COR-L47 (cell line): ENCODE measurements around the gene EXOC4.

Experiments
- DNase-seq: peaks from one replicate; lab custom pipeline; 2025; lab: John Stamatoyannopoulos, UW

EXOC4 gene

DNA sequence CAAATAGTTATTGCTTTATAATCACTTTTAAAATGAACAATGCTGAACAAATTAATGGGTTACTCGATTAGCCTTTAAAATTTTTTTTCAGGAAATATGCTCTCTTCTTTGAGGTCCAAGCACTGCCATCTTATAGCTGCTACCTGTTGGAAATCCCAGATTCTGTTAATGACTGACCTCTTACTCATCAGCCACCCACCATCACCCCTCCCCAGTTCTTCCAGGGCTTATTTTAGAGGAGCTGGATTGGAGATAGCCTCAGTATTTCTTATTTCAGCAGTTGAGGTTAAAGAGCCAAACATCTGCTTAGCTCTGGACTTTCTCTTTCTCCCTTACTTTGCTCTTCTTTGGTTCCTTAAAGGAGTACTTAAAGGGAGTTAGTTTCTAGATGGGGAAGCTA is 420.0 kb downstream of the EXOC4 start:
- DNase-seq, result no peak

DNA sequence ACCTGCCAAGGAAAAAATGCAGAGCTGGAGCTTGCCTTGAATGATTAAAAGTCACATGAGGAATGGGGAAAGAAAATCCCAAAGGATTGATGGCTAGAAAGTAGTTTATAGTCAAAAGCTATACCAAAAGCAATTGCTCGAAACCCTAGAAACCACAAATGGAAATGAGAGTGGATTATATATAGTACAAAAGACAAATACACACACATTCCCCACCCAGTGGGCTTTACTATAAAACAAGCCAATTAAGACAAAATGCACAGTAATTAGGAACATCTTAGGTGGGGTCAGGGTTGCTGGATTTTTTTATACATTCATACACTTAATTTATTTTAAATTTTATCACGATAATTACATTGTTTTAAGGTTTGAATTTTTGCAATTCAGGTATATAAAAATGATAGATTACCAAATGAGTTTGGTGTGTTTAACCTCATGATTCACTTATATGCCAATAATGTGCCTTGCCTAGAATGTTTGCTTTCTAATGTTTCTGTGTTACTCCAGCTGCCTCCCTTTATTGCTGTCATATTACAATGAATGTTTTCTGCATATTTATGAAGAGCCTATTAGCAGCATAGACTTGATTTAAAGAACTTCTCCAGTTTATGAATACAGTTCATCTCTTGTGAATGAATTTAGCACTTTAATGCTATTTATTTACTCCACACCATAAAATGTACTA is 421.3 kb downstream of the EXOC4 start:
- DNase-seq, result peak; percentile 17

GRCh38 chr7:133675510-133676218 is 422.8 kb downstream of the EXOC4 start:
- no peak for DNase-seq

- DNase-seq, result no peak
These were observed 424.0 kb downstream of the EXOC4 start for GRCh38 chr7:133676805-133677370.

DNA sequence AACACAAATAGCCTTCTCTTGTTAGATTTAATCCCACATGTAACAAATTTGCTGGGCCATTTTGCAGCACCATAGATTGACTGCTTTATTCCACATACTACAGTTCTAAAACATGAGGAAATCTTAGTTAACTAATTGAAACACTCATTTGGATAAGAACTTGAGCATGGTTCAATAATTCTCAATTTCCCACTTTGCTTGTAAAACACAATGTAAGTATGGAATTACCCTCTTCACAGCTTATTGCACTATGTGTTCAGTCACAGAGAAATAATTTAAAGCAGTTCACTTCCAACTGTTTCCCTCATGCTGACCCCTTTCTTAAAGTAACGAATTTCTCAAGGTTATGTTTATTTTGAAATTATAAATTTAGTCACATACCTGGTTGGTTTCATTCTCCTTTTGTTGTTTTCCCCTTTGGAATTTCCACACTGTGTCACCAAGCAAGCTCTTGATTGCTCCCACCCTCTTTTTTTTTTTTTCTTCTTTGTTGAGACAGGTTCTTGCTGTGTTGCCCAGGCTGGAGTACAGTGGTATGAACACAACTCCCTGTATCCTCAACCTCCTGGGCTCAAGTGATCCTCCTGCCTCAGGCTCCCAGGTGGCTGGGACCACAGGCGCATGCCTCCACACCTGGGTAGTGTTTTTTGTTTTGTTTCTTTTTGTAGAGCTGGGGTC is 425.4 kb downstream of the EXOC4 start:
- DNase-seq, result no peak

- DNase-seq, result no peak
These were observed 427.1 kb downstream of the EXOC4 start for GRCh38 chr7:133679977-133680376.

GRCh38 chr7:133681529-133681928 is 428.7 kb downstream of the EXOC4 start:
- no peak for DNase-seq

DNA sequence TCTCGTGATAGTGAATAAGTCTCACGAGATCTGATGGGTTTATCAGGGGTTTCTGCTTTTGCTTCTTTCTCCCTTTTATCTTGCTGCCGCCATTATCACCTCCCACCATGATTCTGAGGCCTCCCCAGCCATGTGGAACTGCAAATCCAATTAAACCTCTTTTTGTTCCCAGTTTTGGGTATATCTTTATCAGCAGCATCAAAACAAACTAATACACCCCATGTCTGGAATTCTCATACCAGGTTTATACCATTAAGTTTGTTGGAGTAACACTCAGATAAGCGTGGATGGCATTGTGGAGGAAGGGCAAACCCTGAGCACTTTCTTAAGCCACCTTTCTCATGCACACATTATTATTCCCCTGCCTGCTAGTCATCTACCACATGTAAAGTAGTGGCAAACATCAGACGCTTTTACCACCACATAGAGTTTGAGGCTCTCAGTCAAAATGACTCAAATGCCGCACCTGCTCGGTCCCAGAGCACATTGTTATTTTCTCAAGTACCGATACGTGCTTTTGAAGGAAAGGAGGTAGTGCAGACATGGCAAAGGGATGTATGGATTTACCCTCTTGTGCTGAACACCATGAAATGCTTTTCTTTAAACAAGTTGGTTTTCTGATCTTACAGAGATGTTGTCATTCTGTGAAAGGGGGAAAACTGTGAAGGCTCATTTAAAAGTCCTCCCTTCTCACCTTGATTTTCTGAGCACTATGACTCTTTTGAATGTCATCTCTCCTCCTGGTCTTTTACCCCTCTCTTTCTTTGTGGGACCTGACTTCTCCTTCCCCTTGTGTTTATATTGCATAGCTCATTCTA is 429.7 kb downstream of the EXOC4 start:
- DNase-seq, result no peak

GRCh38 chr7:133683182-133683454 is 430.2 kb downstream of the EXOC4 start:
- no peak for DNase-seq

DNA sequence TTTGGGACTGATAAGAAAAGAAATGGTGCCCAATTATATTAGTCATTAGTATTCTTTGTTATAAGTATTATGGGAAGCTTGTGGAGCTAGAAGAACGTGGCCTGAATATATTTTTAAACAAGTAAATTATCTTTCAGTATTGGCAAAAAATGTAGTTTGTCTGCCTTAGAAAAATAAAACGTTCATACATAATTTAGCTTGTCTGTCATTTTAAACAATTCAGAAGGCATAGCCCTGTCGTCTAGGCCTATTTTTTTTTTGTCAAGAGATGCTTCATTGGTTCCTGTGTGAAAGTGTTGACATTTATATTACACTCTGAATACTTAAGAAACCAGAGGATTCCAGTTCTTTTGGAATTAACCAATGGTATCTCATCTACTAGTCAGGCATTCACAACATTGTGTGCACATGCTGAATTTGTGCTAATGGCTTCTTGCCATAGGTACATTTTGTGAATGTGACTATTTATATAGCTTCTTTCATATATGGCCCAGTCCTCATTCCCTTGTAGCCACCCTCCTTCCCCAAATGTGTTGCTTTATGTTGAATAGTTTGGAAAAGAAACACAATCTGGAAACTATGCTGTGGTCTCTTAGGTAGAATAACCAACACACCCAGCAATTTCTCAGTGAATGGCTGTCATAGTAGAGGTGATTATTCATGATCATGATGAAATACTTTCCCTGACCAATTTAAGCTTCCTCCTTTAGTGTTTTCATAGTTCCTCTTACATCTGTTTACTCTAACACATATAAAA is 435.8 kb downstream of the EXOC4 start:
- DNase-seq, result no peak

GRCh38 chr7:133690740-133691139 is 437.9 kb downstream of the EXOC4 start:
- no peak for DNase-seq

DNA sequence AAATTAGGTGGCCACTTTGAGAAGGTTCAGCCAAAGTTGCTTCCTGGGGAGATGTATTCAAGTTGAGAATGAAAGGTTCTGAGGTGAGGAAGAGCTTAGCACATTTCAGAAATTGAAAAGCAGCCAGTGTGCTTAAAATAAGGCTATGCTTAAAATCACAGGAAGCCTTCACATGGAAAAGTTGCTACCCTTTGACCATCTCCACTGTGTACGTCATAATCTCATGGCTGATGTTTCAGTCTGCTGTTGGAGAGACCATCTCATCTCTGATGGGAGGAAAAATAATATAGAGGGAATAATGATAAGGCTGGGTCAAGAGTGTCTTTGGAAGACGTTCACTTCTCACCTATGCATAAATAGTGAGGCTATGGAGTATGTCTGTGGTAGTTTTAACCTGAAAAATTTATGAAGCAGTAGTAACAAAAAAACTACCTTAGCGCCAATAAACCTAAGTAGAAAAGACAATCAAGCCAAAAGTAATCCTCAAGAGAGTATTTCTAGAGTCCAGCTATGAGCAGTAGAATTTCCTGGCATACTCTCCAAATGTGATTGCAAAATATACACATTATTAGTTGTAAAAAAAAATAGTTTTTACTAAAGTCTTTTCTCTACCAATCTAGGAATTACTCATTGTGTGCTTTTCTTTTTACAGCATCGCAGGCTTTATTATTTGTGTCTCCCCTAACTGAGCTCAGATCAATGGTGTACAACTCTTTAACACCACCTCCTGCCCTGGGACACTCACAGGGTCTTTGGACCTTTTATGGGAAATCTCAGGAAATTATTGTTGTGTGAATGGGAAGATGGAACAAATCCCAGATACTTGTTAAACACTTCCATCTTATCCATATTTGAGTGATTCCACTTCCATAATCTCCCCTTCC is 439.1 kb downstream of the EXOC4 start:
- DNase-seq, result no peak

DNA sequence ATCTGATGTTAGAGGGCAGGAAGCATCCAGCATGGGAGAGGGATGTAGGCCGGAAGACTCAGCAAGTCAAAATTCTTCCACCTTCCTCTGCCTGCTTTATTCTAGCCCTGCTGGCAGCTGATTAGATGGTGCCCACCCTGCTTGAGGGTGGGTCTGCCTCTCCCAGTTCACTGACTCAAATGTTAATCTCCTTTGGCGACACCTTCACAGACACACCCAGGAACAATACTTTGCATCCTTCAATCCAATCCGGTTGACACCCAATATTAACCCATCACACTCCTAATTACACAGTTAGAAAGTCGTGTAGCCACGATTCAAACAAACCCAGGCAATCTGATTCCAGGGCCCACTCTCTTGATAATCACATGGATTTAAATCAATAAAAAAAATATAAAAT is 440.4 kb downstream of the EXOC4 start:
- DNase-seq, result no peak

DNA sequence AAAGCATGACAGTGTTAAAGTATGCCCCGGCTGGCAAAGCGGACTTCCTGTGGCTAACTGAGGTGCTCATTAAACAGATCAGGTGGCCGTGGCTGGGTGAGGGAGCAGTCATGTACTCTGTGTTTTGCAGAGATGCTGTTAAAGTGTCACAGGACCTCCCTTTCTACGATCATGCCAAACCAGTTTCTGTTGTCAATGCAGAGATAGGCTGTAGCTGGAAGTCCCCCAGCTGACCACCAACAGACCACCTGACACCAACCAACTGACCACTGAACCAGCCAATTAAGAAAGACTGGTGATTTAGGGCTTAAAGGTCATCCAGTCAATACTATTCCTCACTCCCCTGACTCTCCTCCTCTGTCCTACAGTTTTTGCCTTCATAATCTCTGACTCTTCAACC is 443.2 kb downstream of the EXOC4 start:
- DNase-seq, result no peak

GRCh38 chr7:133697585-133697984 is 444.7 kb downstream of the EXOC4 start:
- DNase-seq, result no peak

- no peak for DNase-seq
These were observed 445.2 kb downstream of the EXOC4 start for GRCh38 chr7:133698127-133698526.

DNA sequence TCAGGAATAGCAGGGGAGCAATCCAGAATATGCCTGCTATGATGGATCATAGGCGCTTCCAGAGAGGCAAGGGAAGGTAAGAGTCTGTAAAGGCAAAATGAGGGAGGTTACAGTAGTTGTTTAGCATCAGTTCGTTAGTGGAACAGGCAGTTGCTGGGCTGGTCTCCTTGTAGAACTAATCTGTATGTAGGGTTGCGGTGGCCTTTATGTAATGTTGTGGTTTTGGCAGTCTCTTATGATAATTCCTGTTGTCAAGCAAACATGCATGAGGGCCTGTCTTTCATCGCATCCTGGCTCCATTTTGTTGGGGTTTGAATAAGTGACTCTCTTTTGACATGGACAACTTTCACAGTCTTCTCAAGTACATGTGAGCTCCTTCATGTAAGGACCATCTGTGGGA is 446.5 kb downstream of the EXOC4 start:
- no peak for DNase-seq

DNA sequence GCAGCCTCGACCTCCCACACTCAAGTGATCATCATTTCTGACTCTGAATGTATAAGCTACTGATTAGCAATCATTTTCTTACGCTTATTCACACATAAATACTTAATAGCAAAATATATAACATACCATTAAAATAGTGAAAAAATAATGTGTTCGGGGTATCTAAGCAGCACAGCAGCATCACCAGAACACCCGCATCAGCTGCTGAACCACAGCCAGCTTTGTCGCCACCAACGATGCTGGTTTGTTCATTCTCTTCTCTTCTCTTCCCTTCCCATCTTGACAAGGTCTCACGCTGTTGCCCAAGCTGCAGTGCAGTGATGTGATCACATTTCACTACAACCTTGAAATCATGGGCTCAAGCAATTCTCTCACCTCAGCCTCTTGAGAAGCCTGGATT is 449.2 kb downstream of the EXOC4 start:
- no peak for DNase-seq

DNA sequence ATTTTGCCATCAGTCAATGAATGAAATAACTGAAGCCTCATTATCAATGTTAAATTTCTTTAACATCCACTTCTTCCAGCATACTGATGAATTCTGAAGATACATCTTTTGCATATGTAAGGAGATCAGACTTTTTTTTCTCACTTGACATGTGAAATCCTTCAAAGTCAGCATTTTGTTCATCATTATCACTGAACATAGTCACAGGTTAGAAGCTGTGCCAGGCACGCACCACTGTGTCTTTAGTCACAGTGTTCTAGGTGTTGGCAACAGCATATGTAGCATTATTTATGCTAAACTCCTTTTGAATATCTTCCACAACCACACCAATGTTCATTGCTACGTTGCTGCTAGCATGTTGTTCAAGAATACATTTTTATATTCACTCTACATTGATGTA is 450.1 kb downstream of the EXOC4 start:
- DNase-seq, result no peak

- DNase-seq, result no peak
These were observed 450.7 kb downstream of the EXOC4 start for GRCh38 chr7:133703547-133703946.

- no peak for DNase-seq
These were observed 451.6 kb downstream of the EXOC4 start for GRCh38 chr7:133704453-133704852.
